MM.1S (cell line): ENCODE results near the gene ADAM8.

Experiments
- DNase-seq: peaks from one replicate; pipeline ENCODE4 v3.0.0-alpha.2; 2015
- H2AFZ ChIP-seq: fragments of 300-600 bp; sonication (generic); 2 replicates; pipeline ENCODE4 v1.6.0; 2016; ENCODE audit warnings: antibody characterized with exemption, low read length
- H3F3A ChIP-seq: fragments of 300-600 bp; sonication (generic); 2 replicates; pipeline ENCODE4 v1.6.1; 2016; ENCODE audit warnings: mild to moderate bottlenecking, antibody characterized with exemption, low read length, moderate library complexity, mixed read lengths; ENCODE audit not compliant: insufficient read depth
- H3K27ac ChIP-seq: fragments of 300-600 bp; sonication (generic); 2 replicates; pipeline ENCODE4 v1.5.1; 2016; ENCODE audit warnings: mild to moderate bottlenecking, low read length
- H3K27me3 ChIP-seq: fragments of 300-600 bp; sonication (generic); replicated peaks from 2 replicates; pipeline ENCODE4 v1.6.0; 2016; ENCODE audit warnings: low read length; ENCODE audit not compliant: insufficient read depth
- H3K36me3 ChIP-seq: fragments of 300-600 bp; sonication (generic); replicated peaks from 2 replicates; pipeline ENCODE4 v1.6.1; 2016; ENCODE audit warnings: mild to moderate bottlenecking, low read length, mixed read lengths; ENCODE audit not compliant: insufficient read depth
- H3K4me1 ChIP-seq: fragments of 300-600 bp; sonication (generic); 2 replicates; pipeline ENCODE4 v1.6.1; 2016; ENCODE audit warnings: low read length, mixed read lengths
- H3K4me2 ChIP-seq: fragments of 300-600 bp; sonication (generic); 2 replicates; pipeline ENCODE4 v1.6.0; 2016; ENCODE audit warnings: low read depth, low read length
- H3K4me3 ChIP-seq: fragments of 300-600 bp; sonication (generic); 2 replicates; pipeline ENCODE4 v1.5.1; 2016; ENCODE audit warnings: low read length, mixed read lengths
- H3K79me2 ChIP-seq: fragments of 300-600 bp; sonication (generic); 2 replicates; pipeline ENCODE4 v1.6.1; 2016; ENCODE audit warnings: mixed run types, low read length, mixed read lengths
- H3K9ac ChIP-seq: fragments of 300-600 bp; sonication (generic); 2 replicates; pipeline ENCODE4 v1.6.1; 2016; ENCODE audit warnings: low read length, mixed read lengths
- H3K9me2 ChIP-seq: fragments of 300-600 bp; sonication (generic); replicated peaks from 2 replicates; pipeline ENCODE4 v1.6.1; 2016; ENCODE audit warnings: mild to moderate bottlenecking, low read length, mixed read lengths; ENCODE audit not compliant: insufficient read depth
- H3K9me3 ChIP-seq: fragments of 300-600 bp; sonication (generic); replicated peaks from 2 replicates; pipeline ENCODE4 v1.6.1; 2016; ENCODE audit warnings: mild to moderate bottlenecking, low read length, mixed read lengths; ENCODE audit not compliant: insufficient read depth
- H4K20me1 ChIP-seq: fragments of 300-600 bp; sonication (generic); 2 replicates; pipeline ENCODE4 v1.6.1; 2016; ENCODE audit warnings: mild to moderate bottlenecking, low read length, moderate library complexity, mixed read lengths; ENCODE audit not compliant: insufficient read depth
- CTCF ChIP-seq: fragments of 300-600 bp; sonication (generic); IDR thresholded peaks from 2 replicates; pipeline ENCODE4 v1.5.1; 2016; ENCODE audit warnings: antibody characterized with exemption, low read length, mixed read lengths
- EZH2 ChIP-seq: fragments of 300-600 bp; sonication (generic); optimal IDR thresholded peaks from 2 replicates; pipeline ENCODE3; 2017; ENCODE audit warnings: low read depth, mild to moderate bottlenecking, antibody characterized with exemption, low read length, mixed read lengths
- EZH2phosphoT487 ChIP-seq: fragments of 300-600 bp; sonication (generic); IDR thresholded peaks from 2 replicates; pipeline ENCODE4 v1.6.1; 2018; ENCODE audit warnings: antibody characterized with exemption, low read length

ADAM8 gene

DNA sequence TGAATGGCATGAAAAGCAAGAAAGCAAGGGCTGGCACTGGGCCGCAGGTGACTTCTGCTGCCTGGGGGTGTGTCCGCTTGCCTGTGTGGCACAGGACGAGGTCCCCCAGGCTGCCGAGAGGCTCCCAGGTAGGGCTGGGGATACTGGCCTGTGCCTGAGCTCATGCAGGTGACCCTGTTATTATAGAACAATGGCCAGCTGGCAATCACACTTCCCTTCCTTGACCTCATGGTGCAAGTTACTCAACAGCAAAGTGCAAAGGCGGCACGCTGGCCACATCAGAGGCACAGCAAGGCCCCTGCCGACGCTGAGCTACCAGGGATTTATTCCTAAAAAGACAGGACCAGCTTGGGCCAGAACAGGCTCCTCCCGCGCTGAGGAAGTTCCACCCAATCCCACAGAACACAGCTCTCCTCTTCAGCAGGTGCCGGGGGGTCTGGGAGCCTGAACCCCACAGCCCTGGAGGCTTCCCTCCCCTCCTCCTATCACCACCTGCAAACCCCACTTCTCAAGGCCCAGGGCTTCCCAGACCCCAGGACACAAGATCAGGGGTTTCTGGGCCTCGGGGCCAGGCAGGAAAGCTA, 1.4 kb upstream of the ADAM8 start:
- Histone ChIP-seq H2AFZ (0 out of 2 replicates have a peak overlapping the region, but pooled peaks have one; percentile 37), H3K27me3 (no peaks in the 10 kb centered on the region), H3K27ac (peak overlapping the region; percentile 89), H3K4me2 (peak overlapping the region; percentile 93), H3K36me3 (peaks cover 3% of the 10 kb centered on the region), H4K20me1 (no peaks in the 10 kb centered on the region), H3K79me2 (peaks cover 34% of the 10 kb centered on the region), H3K9me2 (no peaks in the 10 kb centered on the region), H3K4me3 (peak overlapping the region; percentile 4; the same call in 1 of the 2 replicates), H3K4me1 (peaks cover 27% of the 10 kb centered on the region), H3K9me3 (no peaks in the 10 kb centered on the region), H3K9ac (peak overlapping the region; percentile 41; the same call in 1 of the 2 replicates), H3F3A (peaks cover 35% of the 10 kb centered on the region)
- TF ChIP-seq EZH2 (no peak), CTCF (no peak), EZH2phosphoT487 (no peak)
- DNase-seq, result peak; percentile 21

- no peak overlapping the region for H2AFZ ChIP-seq
- peaks cover 3% of the 10 kb centered on the region for H3K36me3 ChIP-seq
- TF ChIP-seq CTCF, result no peak
- no peak for TF ChIP-seq EZH2phosphoT487
- TF ChIP-seq EZH2, result no peak
- peaks cover 35% of the 10 kb centered on the region for H3F3A ChIP-seq
- H4K20me1 ChIP-seq, result no peaks in the 10 kb centered on the region
- H3K9ac ChIP-seq, result peak overlapping the region; percentile 41; the same call in 1 of the 2 replicates
- peak overlapping the region; percentile 89; the same call in 1 of the 2 replicates for H3K27ac ChIP-seq
- no peaks in the 10 kb centered on the region for H3K9me3 ChIP-seq
- peak; percentile 5 for DNase-seq
- H3K4me3 ChIP-seq, result 0 out of 2 replicates have a peak overlapping the region, but pooled peaks have one; percentile 4
- no peaks in the 10 kb centered on the region for H3K9me2 ChIP-seq
- H3K27me3 ChIP-seq, result no peaks in the 10 kb centered on the region
- H3K4me2 ChIP-seq, result peak overlapping the region; percentile 93
- H3K79me2 ChIP-seq, result peaks cover 41% of the 10 kb centered on the region
- H3K4me1 ChIP-seq, result peaks cover 27% of the 10 kb centered on the region
These were observed 767 bp upstream of the ADAM8 start for GRCh38 chr10:133277277-133277992.

DNA sequence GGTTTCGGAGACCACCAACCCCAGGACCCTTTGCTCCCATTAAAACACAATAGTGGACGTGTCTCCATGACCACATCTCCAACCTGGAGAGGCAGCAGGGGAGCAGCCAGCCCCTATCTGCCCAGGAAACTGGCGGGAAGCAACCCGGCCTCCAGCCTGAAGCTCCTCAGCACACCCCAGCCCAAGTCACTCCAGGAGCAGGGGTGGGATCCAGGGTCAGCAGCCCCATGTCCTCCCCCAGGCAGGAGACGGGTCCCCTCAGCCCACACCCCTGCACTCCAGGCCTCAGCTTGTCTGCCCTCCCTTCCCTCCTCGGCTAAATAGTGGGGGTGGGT, 601 bp downstream of the ADAM8 start:
- H3K9me2 ChIP-seq, result no peaks in the 10 kb centered on the region
- H3K27ac ChIP-seq, result peak overlapping the region; percentile 95
- H3K4me2 ChIP-seq, result peak overlapping the region; percentile 93
- peaks cover 50% of the 10 kb centered on the region for H3K79me2 ChIP-seq
- H4K20me1 ChIP-seq, result no peaks in the 10 kb centered on the region
- TF ChIP-seq CTCF (no peak), EZH2phosphoT487 (no peak), EZH2 (no peak)
- DNase-seq, result peak; percentile 11
- no peaks in the 10 kb centered on the region for H3K9me3 ChIP-seq
- peak overlapping the region; percentile 82 for H3K4me3 ChIP-seq
- peak overlapping the region; percentile 94 for H3K9ac ChIP-seq
- H3K36me3 ChIP-seq, result peaks cover 3% of the 10 kb centered on the region
- peak overlapping the region; percentile 54; the same call in 1 of the 2 replicates for H2AFZ ChIP-seq
- peaks cover 27% of the 10 kb centered on the region for H3K4me1 ChIP-seq
- peaks cover 35% of the 10 kb centered on the region for H3F3A ChIP-seq
- no peaks in the 10 kb centered on the region for H3K27me3 ChIP-seq
